HCT116 (cell line): ENCODE data around the gene ROR2. TPM values are rescaled to one million over a fixed set of nuclear protein-coding genes. Genes with fewer than 3 reads are reported as not detected.

Experiments
- ATAC-seq: fragments of 200-7000 bp; cut with Tn5 transposase; 2 replicates; pipeline ENCODE4 v1.9.1; 2020; ENCODE audit warnings: mild to moderate bottlenecking, moderate library complexity
- BruUV-seq: library from RNA; stranded (reverse); fragments of 400-500 nt; replicated peaks from 2 replicates; lab custom pipeline; 2021; lab: Mats Ljungman, UMichigan
- CTCF ChIA-PET: fragments of 300-600 bp; sonication (Branson Sonifier 250); formaldehyde crosslinking; loops from one replicate; lab custom pipeline; 2021; ENCODE audit warnings: antibody characterized with exemption; lab: Charles Lee
- POLR2A ChIA-PET: fragments of 300-600, 350-600 bp; sonication (Branson Sonifier 250); formaldehyde crosslinking; loops from one replicate; lab custom pipeline; 2021; ENCODE audit warnings: antibody characterized with exemption; lab: Charles Lee
- RAD21 ChIA-PET, 2 experiments: fragments of 300-600 bp; sonication (Branson Sonifier 250); formaldehyde crosslinking; loops; one replicate each; lab custom pipeline; 2023; ENCODE audit warnings: low total read pairs in 2 of 2; ENCODE audit not compliant: uncharacterized antibody in 2 of 2, unreplicated experiment in 2 of 2, low non-redundant PET in 1 of 2; lab: Charles Lee
- DNase-seq: peaks from one replicate; pipeline ENCODE4 v3.0.0-alpha.2; 2010; ENCODE audit warnings: low read depth, low spot score
- H2AFZ ChIP-seq: fragments of 200-600 bp; shearing (Covaris generic), sonication (generic); 2 replicates; pipeline ENCODE4 v1.6.1; 2017; ENCODE audit warnings: low read depth, mixed run types, mixed read lengths, antibody characterized with exemption, low read length; ENCODE audit not compliant: poor library complexity, severe bottlenecking
- H3K27ac ChIP-seq: 2 replicates; pipeline ENCODE4 v1.5.1; 2012; ENCODE audit warnings: low read depth, low read length
- H3K27me3 ChIP-seq: fragments of 200-600 bp; sonication (generic); 2 replicates; pipeline ENCODE4 v1.6.1; 2016; ENCODE audit warnings: mixed run types, low read length, mixed read lengths; ENCODE audit not compliant: insufficient read depth
- H3K36me3 ChIP-seq, 2 experiments: fragments of 200-500 bp in 1 of 2; fragments of 200-600 bp in 1 of 2; sonication (Bioruptor generic) in 1 of 2; sonication (generic) in 1 of 2; 2 replicates each; pipeline versions ENCODE4 v1.5.1 to v1.6.1; 2014 to 2016; ENCODE audit warnings: low read length in 2 of 2, inconsistent platforms in 1 of 2, mixed read lengths in 1 of 2, mixed run types in 1 of 2; ENCODE audit not compliant: insufficient read depth in 2 of 2, control insufficient read depth in 1 of 2
- H3K4me1 ChIP-seq, 2 experiments: fragments of 200-600 bp in 1 of 2; sonication (generic) in 1 of 2; 2 replicates each; pipeline versions ENCODE4 v1.5.1 to v1.6.1; 2012 to 2017; ENCODE audit warnings: low read length in 2 of 2, inconsistent platforms in 1 of 2, mild to moderate bottlenecking in 1 of 2, mixed read lengths in 1 of 2, mixed run types in 1 of 2, moderate library complexity in 1 of 2; ENCODE audit not compliant: insufficient read depth in 2 of 2, control insufficient read depth in 1 of 2
- H3K4me2 ChIP-seq: fragments of 200-600 bp; sonication (generic); 2 replicates; pipeline ENCODE4 v1.6.1; 2017; ENCODE audit warnings: mixed run types, low read length, mixed read lengths
- H3K4me3 ChIP-seq, 2 experiments: fragments of 200-600 bp in 1 of 2; sonication (generic) in 1 of 2; replicated peaks in 1 of 2; 2 replicates each; pipeline ENCODE4 v1.5.1; 2011 to 2016; ENCODE audit warnings: low read length in 2 of 2, control low read depth in 1 of 2, low read depth in 1 of 2, mild to moderate bottlenecking in 1 of 2, mixed read lengths in 1 of 2, mixed run types in 1 of 2
- H3K79me2 ChIP-seq: fragments of 200-600 bp; sonication (generic); 2 replicates; pipeline ENCODE4 v1.6.1; 2017; ENCODE audit warnings: mild to moderate bottlenecking, mixed run types, low read length, moderate library complexity, mixed read lengths; ENCODE audit not compliant: insufficient read depth
- H3K9ac ChIP-seq: fragments of 200-600 bp; sonication (generic); 2 replicates; pipeline ENCODE4 v1.6.1; 2016; ENCODE audit warnings: low read length, mixed read lengths
- H3K9me2 ChIP-seq: fragments of 200-600 bp; sonication (generic), shearing (Covaris generic); 2 replicates; pipeline ENCODE4 v1.6.1; 2017; ENCODE audit warnings: mixed run types, mild to moderate bottlenecking, moderate library complexity; ENCODE audit not compliant: insufficient read depth
- H3K9me3 ChIP-seq, 2 experiments: fragments of 200-500 bp in 1 of 2; fragments of 200-600 bp in 1 of 2; sonication (Bioruptor generic) in 1 of 2; sonication (generic) in 1 of 2; 2 replicates each; pipeline ENCODE4 v1.6.1; 2014 to 2017; ENCODE audit warnings: low read length in 2 of 2, mixed read lengths in 2 of 2, inconsistent platforms in 1 of 2, low read depth in 1 of 2, mild to moderate bottlenecking in 1 of 2, mixed run types in 1 of 2, moderate library complexity in 1 of 2; ENCODE audit not compliant: control insufficient read depth in 1 of 2, insufficient read depth in 1 of 2
- H4K20me1 ChIP-seq: fragments of 200-600 bp; sonication (generic), shearing (Covaris generic); 2 replicates; pipeline ENCODE4 v1.6.1; 2017; ENCODE audit warnings: mixed run types, mild to moderate bottlenecking, moderate library complexity; ENCODE audit not compliant: insufficient read depth
- ATF3 ChIP-seq: IDR thresholded peaks from 2 replicates; pipeline ENCODE4 v1.6.1; 2012
- CEBPB ChIP-seq: IDR thresholded peaks from 2 replicates; pipeline ENCODE4 v1.6.1; 2012; ENCODE audit warnings: low read depth
- CTCF ChIP-seq, 3 experiments: fragments of 200-600 bp in 1 of 3; sonication (generic) in 1 of 3; IDR thresholded peaks in 2 of 3; conservative IDR thresholded peaks in 1 of 3; 2 replicates each; pipeline ENCODE4 v1.5.1; 2012 to 2017; ENCODE audit warnings: low read depth in 2 of 3, low read length in 2 of 3, antibody characterized with exemption in 1 of 3, borderline replicate concordance in 1 of 3, control low read depth in 1 of 3, mild to moderate bottlenecking in 1 of 3, mixed read lengths in 1 of 3, mixed run types in 1 of 3, moderate library complexity in 1 of 3; ENCODE audit not compliant: insufficient read depth in 1 of 3
- EGR1 ChIP-seq: IDR thresholded peaks from 2 replicates; pipeline ENCODE4 v1.6.1; 2012; ENCODE audit warnings: low read depth
- FOSL1 ChIP-seq: IDR thresholded peaks from 2 replicates; pipeline ENCODE4 v1.6.1; 2012; ENCODE audit warnings: low read depth
- POLR2AphosphoS5 ChIP-seq: IDR thresholded peaks from 2 replicates; pipeline ENCODE4 v1.6.1; 2011; ENCODE audit warnings: mild to moderate bottlenecking, low read depth, low read length, moderate library complexity
- SP1 ChIP-seq: IDR thresholded peaks from 2 replicates; pipeline ENCODE4 v1.6.1; 2012; ENCODE audit warnings: low read depth
- TCF7L2 ChIP-seq: IDR thresholded peaks from 2 replicates; pipeline ENCODE4 v1.7.0; 2011; ENCODE audit warnings: borderline replicate concordance, inconsistent platforms; ENCODE audit not compliant: insufficient read depth, insufficient read length; ENCODE audit errors: extremely low read depth
- YY1 ChIP-seq: IDR thresholded peaks from 2 replicates; pipeline ENCODE4 v1.6.1; 2011; ENCODE audit warnings: low read length, low read depth, moderate library complexity, mild to moderate bottlenecking; ENCODE audit not compliant: insufficient replicate concordance; ENCODE audit errors: extremely low read depth
- ZNF274 ChIP-seq: fragments of 200-500 bp; sonication (Bioruptor generic); IDR thresholded peaks from 2 replicates; pipeline ENCODE4 v1.6.1; 2014; ENCODE audit warnings: mild to moderate bottlenecking, low read depth, low read length, inconsistent platforms
- intact Hi-C: fragments of 100-400 bp; cut with micrococcal nuclease; formaldehyde crosslinking; loops from 2 replicates; pipeline ENCODE4 v1.10.0; 2022
- total RNA-seq: library from RNA; stranded (reverse); gene quantifications from one replicate; pipeline ENCODE4 v1.2.1, GENCODE V29; 2021; ENCODE audit not compliant: unreplicated experiment
- TF ChIP-seq, protein P1 (sequence below): IDR thresholded peaks from 2 replicates; pipeline ENCODE4 v1.6.1; 2012

The ROR2 gene
- total RNA-seq, 1 experiment from 2014 or later = 15.7 TPM

DNA sequence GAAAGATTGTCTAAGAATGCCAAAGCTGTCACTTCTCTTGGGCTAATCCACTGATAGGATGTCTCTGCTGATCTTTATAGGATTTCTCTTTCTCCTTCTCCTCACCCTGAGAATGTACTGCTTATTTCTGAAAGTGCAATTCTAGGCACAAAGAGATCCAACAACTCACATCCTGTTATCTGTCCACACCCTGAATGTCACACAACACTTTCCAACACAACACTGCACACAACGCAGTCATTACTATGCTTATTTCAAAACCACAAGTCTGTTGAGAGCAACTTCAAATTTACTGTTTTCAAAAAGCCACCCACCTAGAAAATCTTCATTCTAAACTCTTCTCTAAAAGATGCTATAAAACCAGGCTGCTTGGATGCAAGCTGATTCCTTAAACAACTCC lies 215.0 kb downstream of the ROR2 start:
- Histone ChIP-seq H2AFZ (no peak overlapping the region), H3K36me3 (no peaks in the 10 kb centered on the region), H4K20me1 (no peaks in the 10 kb centered on the region), H3K9me3 (no peaks in the 10 kb centered on the region), H3K9ac (no peak overlapping the region), H3K4me1 (no peaks in the 10 kb centered on the region), H3K79me2 (no peaks in the 10 kb centered on the region), H3K9me2 (no peaks in the 10 kb centered on the region), H3K27ac (no peak overlapping the region), H3K4me2 (no peak overlapping the region), H3K4me3 (no peak overlapping the region), H3K27me3 (no peaks in the 10 kb centered on the region)
- ATAC-seq = no peak
- intact Hi-C loops = no loop called here
- TF ChIP-seq CEBPB = no peak
- TF ChIP-seq SP1 = no peak
- no peak for TF ChIP-seq POLR2AphosphoS5
- TF ChIP-seq TCF7L2 = no peak
- TF ChIP-seq ATF3 = no peak
- TF ChIP-seq ZNF274 = no peak
- no peak for TF ChIP-seq EGR1
- no peak for TF ChIP-seq FOSL1
- TF ChIP-seq YY1 = no peak
- TF ChIP-seq, protein P1, sequence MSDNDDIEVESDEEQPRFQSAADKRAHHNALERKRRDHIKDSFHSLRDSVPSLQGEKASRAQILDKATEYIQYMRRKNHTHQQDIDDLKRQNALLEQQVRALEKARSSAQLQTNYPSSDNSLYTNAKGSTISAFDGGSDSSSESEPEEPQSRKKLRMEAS = no peak
- TF ChIP-seq CTCF (IDR thresholded peaks at IDR 0.05 in 2 of 3, conservative IDR thresholded peaks at IDR 0.05 in 1 of 3; ENCODE audit: borderline replicate concordance in 1 of 3, insufficient read depth in 1 of 3, low read depth in 2 of 3, low read length in 2 of 3) = no peak
- ChIA-PET POLR2A (no interaction called here), RAD21 (no interaction called here), CTCF (interaction anchor here (0.8 to 1.7 kb wide), 6 partner anchors 16 to 244 kb away, joined by 3 to 9 read pairs (median 3); partner anchors contain the start of gene ROR2)
- no TSS peak for BruUV-seq
- no peak for DNase-seq
